IPS DF 6.9 (cell line): ENCODE results near the gene ARFIP2.

Experiments used
- DNase-seq: peaks from one replicate; pipeline ENCODE4 v3.0.0-alpha.2; 2013; ENCODE audit warnings: low read depth, low spot score
- H3K27ac ChIP-seq: one replicate; pipeline ENCODE4 v1.5.1; 2013; ENCODE audit warnings: low read length, control low read depth
- H3K27me3 ChIP-seq: 2 replicates; pipeline ENCODE4 v1.6.1; 2013; ENCODE audit warnings: mild to moderate bottlenecking, low read length; ENCODE audit not compliant: control insufficient read depth, insufficient read depth
- H3K36me3 ChIP-seq: 2 replicates; pipeline ENCODE4 v1.6.1; 2013; ENCODE audit warnings: low read length; ENCODE audit not compliant: control insufficient read depth, insufficient read depth
- H3K4me1 ChIP-seq: 2 replicates; pipeline ENCODE4 v1.6.1; 2013; ENCODE audit warnings: low read length; ENCODE audit not compliant: control insufficient read depth, insufficient read depth
- H3K4me3 ChIP-seq: 2 replicates; pipeline ENCODE4 v1.5.1; 2013; ENCODE audit warnings: mild to moderate bottlenecking, low read length
- H3K9me3 ChIP-seq: 2 replicates; pipeline ENCODE4 v1.6.1; 2013; ENCODE audit warnings: low read length, inconsistent platforms; ENCODE audit not compliant: control insufficient read depth, insufficient read depth
- WGBS: extraction: QIAGEN DNeasy Blood & Tissue Kit; methylation state at CpG from one replicate; pipeline ENCODE4 v1.1.7; 2013; ENCODE audit warnings: mixed read lengths, missing lambda C conversion rate; ENCODE audit not compliant: insufficient read length, insufficient coverage; 5-methylcytosine and 5-hydroxymethylcytosine counted together

Gene ARFIP2

GRCh38 chr11:6483015-6483414, 1.9 kb upstream of the ARFIP2 start:
- H3K27me3 ChIP-seq, result no peaks in the 10 kb centered on the region
- no peaks in the 10 kb centered on the region for H3K4me1 ChIP-seq
- H3K36me3 ChIP-seq, result peaks cover 16% of the 10 kb centered on the region; the same call in 1 of the 2 replicates
- DNase-seq, result no peak
- no peak overlapping the region for H3K4me3 ChIP-seq
- no peak overlapping the region for H3K27ac ChIP-seq
- no peaks in the 10 kb centered on the region for H3K9me3 ChIP-seq
- WGBS, result no CpG with 5 or more reads among the region's 6 CpGs

DNA sequence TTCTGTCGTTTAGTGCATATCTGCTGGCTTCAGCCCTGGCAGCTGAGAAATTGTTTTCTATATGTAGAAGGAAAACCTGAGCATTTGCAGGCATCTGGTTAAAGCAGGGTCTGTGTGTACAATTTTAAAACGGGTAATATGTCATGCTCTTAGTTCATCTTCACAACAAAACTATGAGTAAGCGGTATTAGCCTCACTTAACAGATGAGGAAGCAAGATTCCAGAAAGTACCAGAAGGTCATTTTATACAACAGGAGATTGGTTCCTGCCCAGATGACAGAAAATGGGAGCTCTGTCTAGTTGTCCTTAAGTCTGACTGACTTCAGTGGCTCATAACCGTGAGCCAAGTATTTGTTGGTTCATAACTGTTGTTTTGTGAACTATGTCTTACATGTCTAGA, 1.3 kb upstream of the ARFIP2 start:
- no peaks in the 10 kb centered on the region for H3K9me3 ChIP-seq
- no CpG with 5 or more reads among the region's 4 CpGs for WGBS

DNA sequence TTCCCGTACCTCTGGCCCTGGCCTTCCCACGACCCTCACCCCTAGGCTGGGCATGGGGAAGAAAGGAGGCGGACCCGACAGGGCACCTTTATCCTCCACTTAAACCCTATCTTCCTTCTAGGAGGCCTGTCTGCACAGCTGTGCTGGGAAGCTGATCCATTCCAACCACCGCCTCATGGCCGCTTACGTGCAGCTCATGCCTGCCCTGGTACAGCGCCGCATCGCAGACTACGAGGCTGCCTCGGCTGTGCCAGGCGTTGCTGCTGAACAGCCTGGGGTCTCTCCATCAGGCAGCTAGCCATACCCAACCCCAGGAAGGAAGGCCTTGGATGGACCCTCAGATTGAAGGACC, 769 bp upstream of the ARFIP2 start:
- Histone ChIP-seq H3K9me3 (no peaks in the 10 kb centered on the region), H3K4me1 (no peaks in the 10 kb centered on the region), H3K36me3 (peaks cover 22% of the 10 kb centered on the region; the same call in 1 of the 2 replicates), H3K27ac (no peak overlapping the region), H3K4me3 (peak overlapping the region; percentile 60), H3K27me3 (no peaks in the 10 kb centered on the region)
- no peak for DNase-seq
- WGBS, result no CpG with 5 or more reads among the region's 13 CpGs

More for the DNA sequence above, 1.3 kb upstream of the ARFIP2 start:
- Histone ChIP-seq H3K27ac (no peak overlapping the region), H3K27me3 (no peaks in the 10 kb centered on the region), H3K36me3 (peaks cover 19% of the 10 kb centered on the region; the same call in 1 of the 2 replicates), H3K4me3 (no peak overlapping the region; the same call in 1 of the 2 replicates), H3K4me1 (no peaks in the 10 kb centered on the region)
- DNase-seq, result no peak

DNA sequence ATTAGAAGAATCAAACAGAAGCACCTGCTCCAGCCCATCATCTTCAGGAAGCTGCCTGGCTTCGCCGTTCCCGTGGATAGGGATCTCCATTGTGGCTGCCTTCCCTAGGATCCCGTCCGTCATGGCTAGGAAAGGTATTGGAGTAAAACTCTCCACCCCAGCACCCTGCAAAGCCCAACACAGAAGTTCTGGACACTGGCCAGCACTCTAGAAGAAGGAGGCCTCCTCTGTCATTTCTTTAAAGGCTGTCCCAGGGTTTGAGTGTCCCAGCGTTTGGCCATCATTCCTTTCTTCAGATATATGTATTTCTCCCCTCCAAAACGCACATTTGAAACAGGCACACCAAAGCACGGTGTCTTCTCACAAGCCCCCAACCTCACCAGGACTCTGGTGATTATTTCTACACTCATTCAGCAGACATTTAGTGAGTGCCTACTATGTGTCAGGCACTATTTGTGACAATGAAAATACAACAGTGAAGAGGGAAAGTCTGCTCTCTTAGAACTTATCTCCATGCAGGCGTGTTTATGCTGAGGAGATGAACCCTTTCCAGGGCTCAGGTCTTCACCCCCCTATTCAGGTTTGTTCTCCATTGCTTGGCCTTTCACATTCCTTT, 724 bp downstream of the ARFIP2 start:
- H3K27ac ChIP-seq, result no peak overlapping the region
- peak overlapping the region; percentile 60; the same call in 1 of the 2 replicates for H3K4me3 ChIP-seq
- no peaks in the 10 kb centered on the region for H3K4me1 ChIP-seq
- H3K36me3 ChIP-seq, result peaks cover 22% of the 10 kb centered on the region; the same call in 1 of the 2 replicates
- no peaks in the 10 kb centered on the region for H3K27me3 ChIP-seq
- DNase-seq, result no peak
- WGBS, result no CpG with 5 or more reads among the region's 9 CpGs
- no peaks in the 10 kb centered on the region for H3K9me3 ChIP-seq

DNA sequence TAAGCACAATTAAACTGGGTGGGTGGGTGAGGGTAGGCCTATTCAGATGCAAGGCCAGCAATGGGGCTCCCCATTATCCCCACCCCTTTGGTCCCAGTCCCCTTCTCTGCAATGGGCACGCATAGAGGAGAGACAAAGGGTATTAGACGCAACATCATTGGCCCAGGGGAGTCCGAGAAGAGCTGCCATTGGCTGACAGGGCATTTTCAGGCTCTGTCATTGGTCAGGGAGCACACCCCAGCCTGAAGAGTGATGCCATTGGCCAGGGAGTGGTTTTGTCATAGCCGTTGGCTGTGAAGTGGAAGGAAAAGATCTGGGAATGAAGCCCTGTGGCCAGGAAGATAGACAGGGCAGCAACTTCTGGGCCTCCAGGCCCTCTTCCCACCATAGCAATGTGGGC, 4.6 kb downstream of the ARFIP2 start:
- no peak overlapping the region for H3K27ac ChIP-seq
- H3K4me1 ChIP-seq, result no peaks in the 10 kb centered on the region
- H3K9me3 ChIP-seq, result no peaks in the 10 kb centered on the region
- no peak overlapping the region for H3K4me3 ChIP-seq
- no CpG with 5 or more reads among the region's 4 CpGs for WGBS
- peaks cover 14% of the 10 kb centered on the region; the same call in 1 of the 2 replicates for H3K36me3 ChIP-seq
- DNase-seq, result no peak
- no peaks in the 10 kb centered on the region for H3K27me3 ChIP-seq

- Histone ChIP-seq H3K36me3 (peaks cover 14% of the 10 kb centered on the region; the same call in 1 of the 2 replicates), H3K27me3 (no peaks in the 10 kb centered on the region), H3K9me3 (no peaks in the 10 kb centered on the region), H3K4me1 (no peaks in the 10 kb centered on the region), H3K27ac (no peak overlapping the region), H3K4me3 (no peak overlapping the region)
- no CpG with 5 or more reads among the region's 5 CpGs for WGBS
- DNase-seq, result no peak
These were observed 5.2 kb downstream of the ARFIP2 start for GRCh38 chr11:6475936-6476335.

- Histone ChIP-seq H3K4me1 (no peaks in the 10 kb centered on the region), H3K4me3 (no peak overlapping the region), H3K36me3 (peaks cover 14% of the 10 kb centered on the region; the same call in 1 of the 2 replicates), H3K9me3 (no peaks in the 10 kb centered on the region), H3K27ac (no peak overlapping the region), H3K27me3 (no peaks in the 10 kb centered on the region)
- no CpG with 5 or more reads among the region's 3 CpGs for WGBS
- DNase-seq, result no peak
These were observed 6.2 kb downstream of the ARFIP2 start for GRCh38 chr11:6474806-6475500.

DNA sequence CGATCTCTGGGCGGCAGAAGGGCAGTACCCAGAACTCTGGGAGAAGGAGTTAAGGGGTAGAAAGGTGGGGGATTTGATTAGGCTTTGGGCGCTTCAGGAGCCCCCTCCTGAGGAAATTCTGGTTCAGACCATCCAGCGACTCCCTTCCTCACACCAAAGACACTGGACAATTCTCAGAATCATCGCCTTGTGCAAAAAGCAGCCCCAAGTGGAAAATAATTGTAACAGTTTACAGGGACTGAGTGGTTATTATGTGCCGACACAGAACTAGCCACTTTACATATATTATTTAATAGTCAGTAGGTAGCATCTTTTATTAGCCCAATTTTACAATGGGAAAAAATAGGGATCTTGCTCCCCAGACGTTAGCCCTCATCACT, 6.7 kb downstream of the ARFIP2 start:
- Histone ChIP-seq H3K4me1 (no peaks in the 10 kb centered on the region; the same call in 1 of the 2 replicates), H3K27ac (no peak overlapping the region), H3K27me3 (no peaks in the 10 kb centered on the region), H3K4me3 (peak overlapping the region; percentile 52; the same call in 1 of the 2 replicates), H3K36me3 (peaks cover 14% of the 10 kb centered on the region; the same call in 1 of the 2 replicates), H3K9me3 (no peaks in the 10 kb centered on the region)
- DNase-seq, result no peak
- WGBS, result no CpG with 5 or more reads among the region's 7 CpGs

GRCh38 chr11:6473451-6474412, 7.4 kb downstream of the ARFIP2 start, which contains the start of gene TRIM3:
TRIM3 (minus strand) TSS chr11:6473941; CDS start chr11:6465695, 8,246 bp downstream.
- Histone ChIP-seq H3K4me3 (peak within 1 kb of the TSS; percentile 68; the same call in 1 of the 2 replicates), H3K36me3 (peaks cover 14% of the 10 kb centered on the region; the same call in 1 of the 2 replicates), H3K9me3 (no peaks in the 10 kb centered on the region), H3K4me1 (peaks cover 1% of the 10 kb centered on the region; the same call in 1 of the 2 replicates), H3K27ac (no peak within 1 kb of the TSS), H3K27me3 (no peaks in the 10 kb centered on the region)
- no CpG with 5 or more reads among the region's 87 CpGs for WGBS
- peak; percentile 58 for DNase-seq

GRCh38 chr11:6472934-6473333, 8.2 kb downstream of the ARFIP2 start:
- Histone ChIP-seq H3K9me3 (no peaks in the 10 kb centered on the region), H3K27me3 (no peaks in the 10 kb centered on the region), H3K27ac (no peak overlapping the region), H3K4me1 (peaks cover 2% of the 10 kb centered on the region; the same call in 1 of the 2 replicates), H3K36me3 (peaks cover 6% of the 10 kb centered on the region; the same call in 1 of the 2 replicates), H3K4me3 (no peak overlapping the region)
- DNase-seq, result no peak
- WGBS, result no CpG with 5 or more reads among the region's 1 CpG
